KG1 (cell line): ENCODE measurements around the gene ANKS4B.
"Not testable (repeated sequence)": the region's sequence is repeated elsewhere in the genome, so short reads cannot be mapped to it uniquely, and the experiment has no call there.

Experiments
- DNase-seq: peaks from one replicate; lab custom pipeline; 2025; lab: John Stamatoyannopoulos, UW

ANKS4B gene

GRCh38 chr16:21263640-21264570, 30.4 kb downstream of the ANKS4B start:
- DNase-seq, result no peak

- no peak for DNase-seq
Measured at GRCh38 chr16:21264571-21265036, 31.1 kb downstream of the ANKS4B start.

- no peak for DNase-seq
Measured at GRCh38 chr16:21265104-21265837, 31.8 kb downstream of the ANKS4B start.

GRCh38 chr16:21267298-21267697, 33.8 kb downstream of the ANKS4B start:
- DNase-seq, result no peak

GRCh38 chr16:21268236-21268635, 34.7 kb downstream of the ANKS4B start:
- DNase-seq, result no peak

GRCh38 chr16:21272253-21272652, 38.8 kb downstream of the ANKS4B start:
- no peak for DNase-seq

GRCh38 chr16:21272763-21273162, 39.3 kb downstream of the ANKS4B start:
- not testable (repeated sequence) for DNase-seq

GRCh38 chr16:21274172-21274726, 40.8 kb downstream of the ANKS4B start:
- no peak for DNase-seq

GRCh38 chr16:21275529-21275928, 42.0 kb downstream of the ANKS4B start:
- DNase-seq, result no peak

GRCh38 chr16:21276090-21276489, 42.6 kb downstream of the ANKS4B start:
- DNase-seq, result no peak

GRCh38 chr16:21277045-21277926, 43.8 kb downstream of the ANKS4B start:
- DNase-seq, result no peak

GRCh38 chr16:21277927-21278706, 44.6 kb downstream of the ANKS4B start, which contains the start of gene CRYM:
Gene CRYM, minus strand, starts transcription at chr16:21278290. Its CDS starts 39 bp downstream, at chr16:21278251.
- no peak for DNase-seq

GRCh38 chr16:21279501-21279900, 46.0 kb downstream of the ANKS4B start:
- DNase-seq, result no peak

- DNase-seq, result no peak
Measured at GRCh38 chr16:21281698-21282389, 48.3 kb downstream of the ANKS4B start.

GRCh38 chr16:21283521-21284289, 50.2 kb downstream of the ANKS4B start:
- DNase-seq, result no peak

- DNase-seq, result no peak
Measured at GRCh38 chr16:21284414-21284813, 50.9 kb downstream of the ANKS4B start.

- DNase-seq, result no peak
Measured at GRCh38 chr16:21285314-21285713, 51.8 kb downstream of the ANKS4B start.

- not testable (repeated sequence) for DNase-seq
Measured at GRCh38 chr16:21289789-21290188, 56.3 kb downstream of the ANKS4B start.
